GM10266 (cell line): ENCODE data around the gene AUTS2.

Source experiments
- DNase-seq: peaks from one replicate; pipeline ENCODE4 v3.0.0; 2012; ENCODE audit errors: extremely low spot score
- CTCF ChIP-seq: IDR thresholded peaks from 2 replicates; pipeline ENCODE4 v1.5.1; 2012; ENCODE audit warnings: mild to moderate bottlenecking, low read depth; ENCODE audit not compliant: control insufficient read depth, insufficient read depth; ENCODE audit errors: missing control alignments

AUTS2 gene

GRCh38 chr7:69663911-69664832, 65.9 kb downstream of the AUTS2 start:
- no peak for DNase-seq
- TF ChIP-seq CTCF = no peak

- no peak for DNase-seq
- TF ChIP-seq CTCF = no peak
Observed at GRCh38 chr7:69665369-69665768, 67.1 kb downstream of the AUTS2 start.

- no peak for TF ChIP-seq CTCF
- no peak for DNase-seq
Observed at GRCh38 chr7:69668339-69668870, 70.1 kb downstream of the AUTS2 start.

- no peak for TF ChIP-seq CTCF
- no peak for DNase-seq
Observed at GRCh38 chr7:69670701-69671100, 72.4 kb downstream of the AUTS2 start.

GRCh38 chr7:69673074-69673473, 74.8 kb downstream of the AUTS2 start:
- no peak for TF ChIP-seq CTCF

GRCh38 chr7:69674701-69675182, 76.5 kb downstream of the AUTS2 start:
- no peak for TF ChIP-seq CTCF
- DNase-seq = no peak

More at GRCh38 chr7:69673074-69673473, 74.8 kb downstream of the AUTS2 start:
- no peak for DNase-seq

- TF ChIP-seq CTCF = no peak
Observed at GRCh38 chr7:69676247-69676646, 78.0 kb downstream of the AUTS2 start.

More at GRCh38 chr7:69676247-69676646, 78.0 kb downstream of the AUTS2 start:
- DNase-seq = no peak
